ENCODE results near the gene GAP43.

The GAP43 gene

DNA sequence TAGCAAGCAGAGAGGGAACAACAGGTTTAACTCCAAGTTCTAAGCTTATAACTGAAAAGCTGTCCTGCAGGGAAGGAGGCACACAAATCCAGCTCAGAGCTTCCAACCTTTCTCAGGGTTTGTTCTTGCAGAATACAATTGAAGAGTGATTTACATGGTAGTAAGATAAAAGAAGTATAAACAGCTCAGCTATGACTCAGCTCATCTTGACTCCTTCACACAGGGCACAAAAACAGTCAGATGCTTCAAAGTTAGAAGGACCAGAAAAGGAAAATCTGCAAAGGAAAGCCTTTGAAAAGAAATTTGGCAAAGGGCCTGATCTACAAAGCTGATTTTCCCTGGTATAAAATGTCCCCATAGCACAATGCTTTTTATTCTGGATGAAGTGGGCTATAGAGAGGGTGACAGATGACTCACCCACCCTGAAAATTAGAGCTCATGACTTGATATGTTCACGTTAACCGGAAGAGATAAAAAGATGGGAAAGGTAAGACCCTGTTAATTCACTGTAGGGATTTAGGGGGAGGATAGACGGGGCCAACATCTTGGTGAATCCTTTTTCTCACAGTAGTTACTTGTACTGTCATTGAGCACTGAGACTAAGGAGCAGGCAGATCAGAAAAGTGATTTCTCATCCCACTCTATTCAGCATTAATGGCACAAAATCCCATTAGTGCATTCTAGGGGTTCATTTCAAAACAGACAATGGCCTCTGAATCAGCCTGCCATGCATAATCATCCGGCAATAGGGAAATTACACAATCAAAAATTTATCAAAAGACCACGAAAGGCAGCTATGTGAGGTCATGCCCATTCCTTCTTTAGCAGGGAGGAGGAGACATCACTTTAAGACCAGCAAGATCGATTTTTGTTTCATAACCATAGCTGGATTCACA lies 143.5 kb downstream of the GAP43 start:
- no peak for DNase-seq (ENCODE audit: low read depth)

- DNase-seq (ENCODE audit: low read depth): no peak
Observed at GRCh38 chr3:115768661-115769060, 145.4 kb downstream of the GAP43 start.

All from stimulated activated CD8-positive, alpha-beta memory T cell treated with anti-CD3 and anti-CD28 coated beads, Interleukin-12 subunit alpha, Interleukin-12 subunit beta, amount 100 ng/mL, for 1 hour (primary cell).